Keratinocyte (primary cell): ENCODE results near the gene ZNF275. TPM values are rescaled to one million over a fixed set of nuclear protein-coding genes. Genes with fewer than 3 reads are reported as not detected.

Experiments used
- DNase-seq: peaks from one replicate; pipeline ENCODE4 v3.0.0-alpha.2; 2011; ENCODE audit warnings: low read depth, missing footprints, low spot score
- FAIRE-seq: peaks from 2 replicates; lab custom pipeline; 2011; peaks lifted over from hg19 to GRCh38; lab: Jason Lieb, UNC
- H2AFZ ChIP-seq: 2 replicates; pipeline ENCODE4 v1.6.0; 2012; ENCODE audit warnings: low read length, control low read depth, inconsistent platforms; ENCODE audit not compliant: control insufficient read depth
- H3K27ac ChIP-seq: 2 replicates; pipeline ENCODE4 v1.5.1; 2011; ENCODE audit warnings: low read length; ENCODE audit not compliant: control insufficient read depth, insufficient read depth
- H3K27me3 ChIP-seq: 3 replicates; pipeline ENCODE4 v1.6.0; 2011; ENCODE audit warnings: low read length; ENCODE audit not compliant: control insufficient read depth, insufficient read depth; ENCODE audit errors: extremely low read depth
- H3K36me3 ChIP-seq, 2 experiments: 2 replicates in 1 of 2; 3 replicates in 1 of 2; pipeline ENCODE4 v1.5.1; 2011; ENCODE audit warnings: low read length in 2 of 2, mild to moderate bottlenecking in 1 of 2; ENCODE audit not compliant: control insufficient read depth in 2 of 2, insufficient read depth in 2 of 2; ENCODE audit errors: extremely low read depth in 1 of 2
- H3K4me1 ChIP-seq: 3 replicates; pipeline ENCODE4 v1.5.1; 2011; ENCODE audit warnings: low read length; ENCODE audit not compliant: control insufficient read depth, insufficient read depth; ENCODE audit errors: extremely low read depth
- H3K4me2 ChIP-seq: 3 replicates; pipeline ENCODE4 v1.6.0; 2011; ENCODE audit warnings: low read depth, low read length; ENCODE audit not compliant: control insufficient read depth, insufficient read depth; ENCODE audit errors: extremely low read depth
- H3K4me3 ChIP-seq, 3 experiments: fragments of 200-600 bp in 1 of 3; sonication (generic) in 1 of 3; 2 replicates in 2 of 3; 3 replicates in 1 of 3; pipeline ENCODE4 v1.5.1; 2011 to 2016; ENCODE audit warnings: low read length in 3 of 3, mild to moderate bottlenecking in 3 of 3, control low read depth in 2 of 3, inconsistent platforms in 1 of 3, low read depth in 1 of 3, mixed read lengths in 1 of 3, mixed run types in 1 of 3, moderate library complexity in 1 of 3; ENCODE audit not compliant: control insufficient read depth in 2 of 3, insufficient read depth in 2 of 3; ENCODE audit errors: extremely low read depth in 1 of 3
- H3K79me2 ChIP-seq: 2 replicates; pipeline ENCODE4 v1.6.0; 2012; ENCODE audit warnings: low read length; ENCODE audit not compliant: control insufficient read depth, insufficient read depth
- H3K9ac ChIP-seq: 3 replicates; pipeline ENCODE4 v1.6.0; 2011; ENCODE audit warnings: low read length; ENCODE audit not compliant: control insufficient read depth, insufficient read depth; ENCODE audit errors: extremely low read depth
- H3K9me1 ChIP-seq: 3 replicates; pipeline ENCODE4 v1.6.0; 2011; ENCODE audit warnings: low read length; ENCODE audit not compliant: control insufficient read depth, insufficient read depth; ENCODE audit errors: extremely low read depth
- H3K9me3 ChIP-seq: 2 replicates; pipeline ENCODE4 v1.5.1; 2012; ENCODE audit warnings: low read depth, low read length; ENCODE audit not compliant: control insufficient read depth
- H4K20me1 ChIP-seq: 3 replicates; pipeline ENCODE4 v1.6.0; 2011; ENCODE audit warnings: low read length; ENCODE audit not compliant: control insufficient read depth, insufficient read depth; ENCODE audit errors: extremely low read depth
- CTCF ChIP-seq, 3 experiments: IDR thresholded peaks in 1 of 3; conservative IDR thresholded peaks in 1 of 3; optimal IDR thresholded peaks in 1 of 3; 2 replicates in 2 of 3; 3 replicates in 1 of 3; pipeline versions ENCODE3 to v1.5.1; 2011; ENCODE audit warnings: low read length in 3 of 3, mild to moderate bottlenecking in 3 of 3, moderate library complexity in 2 of 3, control low read depth in 1 of 3, inconsistent platforms in 1 of 3; ENCODE audit not compliant: insufficient read depth in 2 of 3; ENCODE audit errors: extremely low read depth in 1 of 3
- EZH2 ChIP-seq: IDR thresholded peaks from one replicate; pipeline ENCODE4 v1.6.1; 2012; ENCODE audit warnings: inconsistent platforms, mild to moderate bottlenecking, low read length, moderate library complexity
- dilution Hi-C: fragments of 300-500 bp; cut with MboI; formaldehyde crosslinking; loops from one replicate; pipeline ENCODE4 v1.7.0; 2020; ENCODE audit warnings: low sequenced_read_pairs; ENCODE audit not compliant: extremely low pct_ligation_motif_present
- polyA plus RNA-seq, 5 experiments: library from polyadenylated mRNA; depleted of rRNA in 3 of 5; stranded (reverse) in 3 of 5; stranded (forward) in 1 of 5; unstranded in 1 of 5; fragments of >200 nt; gene quantifications; 1 replicate in 1 of 5; 2 replicates in 3 of 5; 3 replicates in 1 of 5; pipeline versions ENCODE4 v1.2.1 to v1.2.3, GENCODE V29; 2011 to 2012; ENCODE audit warnings: missing spikeins in 2 of 5, low read depth in 1 of 5, low replicate concordance in 1 of 5

ZNF275 gene
- polyA plus RNA-seq, 1 donor (not counting 4 experiments of a cell fraction or from before 2014, with no cell fraction given) = 5.3 TPM

GRCh38 chrX:153336988-153337387 is 3.0 kb downstream of the ZNF275 start:
- no peaks in the 10 kb centered on the region for H3K4me1 ChIP-seq
- H3K9me1 ChIP-seq = no peaks in the 10 kb centered on the region
- no peak overlapping the region for H2AFZ ChIP-seq
- H3K79me2 ChIP-seq = no peaks in the 10 kb centered on the region
- no peak overlapping the region for H3K27ac ChIP-seq
- TF ChIP-seq EZH2 (no peak), CTCF (optimal IDR thresholded peaks at IDR 0.05 in 1 of 3, IDR thresholded peaks at IDR 0.05 in 1 of 3, conservative IDR thresholded peaks at IDR 0.05 in 1 of 3; ENCODE audit: extremely low read depth in 1 of 3, insufficient read depth in 2 of 3, low read length in 3 of 3) (no peak)
- H4K20me1 ChIP-seq = no peaks in the 10 kb centered on the region
- FAIRE-seq (no peak), DNase-seq (no peak)
- no peak overlapping the region for H3K9ac ChIP-seq
- no peaks in the 10 kb centered on the region for H3K36me3 ChIP-seq
- no peak overlapping the region for H3K4me3 ChIP-seq
- H3K9me3 ChIP-seq = no peaks in the 10 kb centered on the region
- no peaks in the 10 kb centered on the region for H3K27me3 ChIP-seq
- no peak overlapping the region for H3K4me2 ChIP-seq
- dilution Hi-C loops = no loop called here

GRCh38 chrX:153338836-153339235 is 4.9 kb downstream of the ZNF275 start:
- Histone ChIP-seq H3K4me1 (no peaks in the 10 kb centered on the region), H3K9ac (no peak overlapping the region), H3K4me2 (no peak overlapping the region), H3K79me2 (no peaks in the 10 kb centered on the region), H3K4me3 (no peak overlapping the region), H3K36me3 (no peaks in the 10 kb centered on the region), H4K20me1 (no peaks in the 10 kb centered on the region), H3K9me1 (no peaks in the 10 kb centered on the region), H3K27ac (no peak overlapping the region), H3K27me3 (no peaks in the 10 kb centered on the region), H2AFZ (no peak overlapping the region), H3K9me3 (no peaks in the 10 kb centered on the region)
- TF ChIP-seq CTCF (optimal IDR thresholded peaks at IDR 0.05 in 1 of 3, IDR thresholded peaks at IDR 0.05 in 1 of 3, conservative IDR thresholded peaks at IDR 0.05 in 1 of 3; ENCODE audit: extremely low read depth in 1 of 3, insufficient read depth in 2 of 3, low read length in 3 of 3) = no peak
- no peak for TF ChIP-seq EZH2
- FAIRE-seq (no peak), DNase-seq (no peak)
- dilution Hi-C loops = no loop called here
